ENCODE measurements around the gene IFITM5. TPM values are rescaled to one million over a fixed set of nuclear protein-coding genes. Genes with fewer than 3 reads are reported as not detected.
"Not testable (repeated sequence)": the region's sequence is repeated elsewhere in the genome, so short reads cannot be mapped to it uniquely, and the experiment has no call there.

The IFITM5 gene
- polyA plus RNA-seq, 4 donors = 0.18 to 0.49 (median 0.35) TPM; not detected in 1

DNA sequence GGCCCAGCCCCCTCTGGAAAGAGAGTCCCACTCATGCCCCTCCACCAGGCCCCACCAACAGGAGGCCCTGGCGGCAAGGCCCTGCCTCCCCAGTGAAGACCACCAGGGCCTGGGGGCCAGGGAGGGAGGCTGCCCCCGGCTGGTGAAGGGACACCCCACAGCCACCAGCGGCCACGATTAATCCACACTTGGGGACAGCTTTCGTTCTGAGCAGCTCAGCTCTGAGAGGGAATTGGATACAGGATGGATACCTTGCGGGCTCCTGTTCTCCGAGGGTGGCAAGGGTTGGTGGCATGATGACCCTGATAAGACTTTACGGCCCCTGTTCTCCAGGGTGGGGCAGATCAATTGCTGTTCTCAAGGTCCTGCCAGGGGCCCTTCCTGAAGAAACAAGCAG, 28.0 kb downstream of the IFITM5 start:
- no peak for DNase-seq (ENCODE audit: low read depth in 4 of 4, low spot score in 3 of 4)

- DNase-seq (ENCODE audit: low read depth in 4 of 4, low spot score in 3 of 4) = no peak
Observed at GRCh38 chr11:270451-271318, 28.6 kb downstream of the IFITM5 start.

- DNase-seq (ENCODE audit: low read depth in 4 of 4, low spot score in 3 of 4) = no peak
Observed at GRCh38 chr11:269146-269890, 30.0 kb downstream of the IFITM5 start.

- DNase-seq (ENCODE audit: low read depth in 4 of 4, low spot score in 3 of 4) = not testable (repeated sequence)
Observed at GRCh38 chr11:268716-269145, 30.6 kb downstream of the IFITM5 start.

- DNase-seq (ENCODE audit: low read depth in 4 of 4, low spot score in 3 of 4) = no peak
Observed at GRCh38 chr11:267491-267994, 31.8 kb downstream of the IFITM5 start.

DNA sequence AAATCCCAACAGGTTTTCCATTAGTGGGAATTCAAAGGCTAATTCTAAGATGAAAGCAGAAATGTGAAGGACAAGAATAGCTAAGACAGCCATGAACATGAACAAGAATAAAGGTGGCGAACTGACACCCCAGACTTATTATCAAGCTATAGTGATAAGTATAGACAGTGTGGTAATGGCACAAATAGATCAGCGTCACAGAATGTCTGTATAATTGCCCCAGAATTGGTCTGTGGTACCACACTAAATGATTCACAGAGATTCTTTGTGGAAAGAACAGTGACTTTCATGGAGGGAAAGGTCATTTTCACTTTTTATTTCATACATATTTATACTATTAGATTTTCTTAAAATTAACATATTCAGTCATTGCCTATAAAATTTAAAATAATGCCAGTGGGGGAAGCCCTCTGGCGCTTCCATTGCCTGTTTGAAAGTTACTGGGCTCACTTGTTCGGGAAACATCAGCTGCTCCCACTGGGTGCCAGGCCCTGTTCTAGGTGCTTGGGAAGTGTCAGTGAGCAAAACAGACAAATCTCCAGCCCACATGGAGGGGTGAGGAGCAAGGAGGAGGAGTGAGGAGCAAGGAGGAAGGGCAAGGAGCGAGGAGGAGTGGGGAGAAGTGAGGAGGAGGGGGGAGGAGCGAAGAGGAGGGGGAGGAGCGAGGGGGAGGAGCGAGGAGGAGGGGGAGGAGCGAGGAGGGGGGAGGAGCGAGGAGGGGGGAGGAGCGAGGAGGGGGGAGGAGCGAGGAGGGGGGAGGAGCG, 32.5 kb downstream of the IFITM5 start:
- DNase-seq (ENCODE audit: low read depth in 4 of 4, low spot score in 3 of 4) = no peak

DNA sequence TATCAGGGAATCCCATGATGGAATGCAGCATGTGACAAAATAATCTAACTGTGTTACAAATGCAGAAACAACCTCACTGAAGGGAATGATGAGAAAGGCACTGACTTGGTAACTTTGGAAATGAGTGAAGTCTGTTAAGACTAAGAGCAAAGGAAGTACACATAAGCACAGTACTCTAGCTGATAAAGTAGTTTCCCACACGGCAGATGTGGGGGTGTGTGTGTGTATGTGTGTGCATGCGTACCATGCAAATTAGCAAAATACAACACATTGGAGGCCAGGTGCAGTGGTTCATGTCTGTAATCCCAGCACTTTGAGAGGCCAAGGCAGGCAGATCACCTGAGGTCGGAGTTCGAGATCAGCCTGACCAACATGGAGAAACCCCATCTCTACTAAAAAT, 37.7 kb downstream of the IFITM5 start:
- DNase-seq (ENCODE audit: low read depth in 4 of 4, low spot score in 3 of 4) = no peak

GRCh38 chr11:259413-259812, 39.9 kb downstream of the IFITM5 start:
- DNase-seq (ENCODE audit: low read depth in 4 of 4, low spot score in 3 of 4) = no peak

DNA sequence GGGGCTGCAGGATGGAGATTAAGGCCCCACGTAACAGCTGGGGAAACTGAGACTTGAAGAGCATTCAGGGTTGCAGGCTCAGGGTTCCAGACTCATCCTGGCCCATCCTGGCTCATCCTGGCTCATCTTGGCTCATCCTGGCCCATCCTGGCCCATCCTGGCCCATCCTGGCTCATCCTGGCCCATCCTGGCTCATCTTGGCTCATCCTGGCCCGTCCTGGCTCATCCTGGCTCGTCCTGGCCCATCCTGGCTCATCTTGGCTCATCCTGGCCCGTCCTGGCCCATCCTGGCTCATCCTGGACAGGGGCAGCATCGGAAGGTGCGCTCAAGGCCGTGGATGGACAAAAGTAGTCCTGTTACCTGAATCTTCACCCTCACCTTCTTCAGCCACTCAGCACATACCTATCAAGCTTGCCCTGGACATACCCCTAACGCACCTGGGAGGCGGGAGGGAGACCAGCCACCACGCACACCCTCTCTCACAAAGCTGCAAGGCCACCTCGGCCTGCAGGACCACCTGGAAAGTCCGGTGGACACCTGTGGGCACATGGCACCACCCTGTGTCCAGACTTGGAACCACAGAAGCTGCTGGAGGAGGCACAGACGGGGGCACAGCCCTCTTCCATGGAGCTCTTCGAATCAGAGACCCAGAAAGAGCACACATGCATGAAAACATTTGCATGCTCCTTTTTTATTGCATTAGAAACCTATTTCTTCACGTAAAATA, 41.4 kb downstream of the IFITM5 start:
- DNase-seq (ENCODE audit: low read depth in 4 of 4, low spot score in 3 of 4) = no peak

- no peak for DNase-seq (ENCODE audit: low read depth in 4 of 4, low spot score in 3 of 4)
Observed at GRCh38 chr11:256952-257737, 42.2 kb downstream of the IFITM5 start.

DNA sequence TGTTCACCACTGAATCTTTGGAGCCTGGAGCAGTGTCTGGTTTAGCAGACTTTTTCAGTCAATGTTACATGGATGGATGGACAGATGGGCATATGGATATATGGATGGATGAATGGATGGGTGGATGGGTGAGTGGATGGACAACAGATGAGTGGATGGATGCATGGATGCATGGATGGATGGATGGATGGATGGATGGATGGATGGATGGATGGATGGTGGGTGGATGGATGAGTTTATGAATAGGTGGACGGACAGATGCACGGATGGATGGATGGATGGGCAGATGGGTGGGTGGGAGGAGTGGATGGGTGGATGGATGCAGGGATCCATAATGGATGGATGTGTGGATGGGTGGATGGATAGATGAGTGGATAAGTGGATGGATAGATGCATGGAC, 43.5 kb downstream of the IFITM5 start:
- no peak for DNase-seq (ENCODE audit: low read depth in 4 of 4, low spot score in 3 of 4)

GRCh38 chr11:255176-255575, 44.1 kb downstream of the IFITM5 start:
- DNase-seq (ENCODE audit: low read depth in 4 of 4, low spot score in 3 of 4) = no peak

GRCh38 chr11:253886-254270, 45.4 kb downstream of the IFITM5 start:
- no peak for DNase-seq (ENCODE audit: low read depth in 4 of 4, low spot score in 3 of 4)

DNA sequence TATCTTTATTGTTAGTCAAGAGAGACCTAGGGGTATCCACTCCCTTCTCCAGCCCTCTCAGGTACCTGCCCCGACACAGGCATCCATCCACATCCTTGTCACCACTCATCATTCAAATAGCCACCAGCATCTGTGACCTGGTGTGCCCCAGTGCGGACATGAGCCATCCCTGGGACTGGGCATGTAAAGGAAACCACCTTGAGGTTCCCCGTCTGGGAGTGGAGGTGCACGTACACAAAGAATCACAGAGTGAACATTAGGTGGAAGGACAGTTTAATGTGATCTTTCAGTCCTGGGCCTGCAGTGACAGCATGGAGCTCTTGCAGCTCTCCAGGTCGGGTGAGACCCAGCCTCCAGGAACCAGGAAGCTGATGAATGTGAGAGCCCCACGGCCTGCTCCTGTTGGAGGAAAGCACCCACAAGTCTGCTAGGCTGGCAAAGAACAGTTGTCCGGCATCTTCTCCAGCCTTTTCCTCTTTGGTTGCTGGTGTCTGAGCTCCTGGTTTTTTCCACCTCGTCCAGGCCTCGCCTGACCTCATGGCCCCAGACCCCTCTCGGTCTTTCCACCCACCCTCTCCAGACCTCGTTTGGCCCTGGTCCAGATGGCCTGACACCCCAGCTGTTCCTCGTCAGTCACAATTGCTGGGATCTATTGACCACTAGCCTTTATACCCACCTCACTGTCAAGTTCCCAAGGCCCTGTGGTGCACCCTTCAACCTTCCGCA, 46.0 kb downstream of the IFITM5 start:
- no peak for DNase-seq (ENCODE audit: low read depth in 4 of 4, low spot score in 3 of 4)

DNA sequence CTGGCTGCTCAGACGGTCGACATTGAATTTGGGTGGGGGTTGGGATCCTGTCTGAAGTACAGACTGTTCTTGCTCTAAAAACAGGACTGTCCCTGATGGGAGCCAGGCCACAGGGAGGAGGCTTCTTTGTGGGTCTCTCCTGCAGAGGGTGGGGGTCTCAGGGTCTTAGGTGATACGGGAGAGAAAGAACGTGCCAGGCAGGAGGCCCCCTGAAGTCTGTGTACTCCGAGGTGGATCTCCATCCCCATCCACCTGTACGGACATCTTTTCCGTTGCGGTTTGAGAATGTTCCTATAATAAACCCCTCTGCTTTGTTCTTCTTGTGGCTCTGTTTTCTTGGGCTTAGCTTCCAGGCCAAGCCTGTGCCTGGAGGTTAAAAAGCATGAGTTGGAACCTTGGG, 46.7 kb downstream of the IFITM5 start:
- no peak for DNase-seq (ENCODE audit: low read depth in 4 of 4, low spot score in 3 of 4)

DNA sequence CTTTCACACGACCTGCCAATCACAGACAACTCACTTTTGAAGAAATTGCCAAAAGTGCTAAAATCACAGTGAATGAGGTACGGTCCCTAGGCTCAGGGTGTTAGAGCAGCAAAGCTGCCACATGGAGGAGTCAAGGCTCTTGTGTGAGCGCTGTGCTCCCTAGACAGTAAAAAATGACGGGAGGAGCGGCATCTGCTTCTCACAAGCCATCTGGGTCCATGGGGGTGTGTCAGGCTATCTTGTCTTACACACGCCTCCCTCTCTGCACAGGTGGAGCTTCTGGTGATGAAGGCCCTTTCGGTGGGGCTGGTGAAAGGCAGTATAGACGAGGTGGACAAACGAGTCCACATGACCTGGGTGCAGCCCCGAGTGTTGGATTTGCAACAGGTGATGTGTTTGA, 47.8 kb downstream of the IFITM5 start:
- DNase-seq (ENCODE audit: low read depth in 4 of 4, low spot score in 3 of 4) = no peak

- DNase-seq (ENCODE audit: low read depth in 4 of 4, low spot score in 3 of 4) = peak in 1 of 4 donors; percentile 22
Observed at GRCh38 chr11:250740-251299, 48.5 kb downstream of the IFITM5 start.

DNA sequence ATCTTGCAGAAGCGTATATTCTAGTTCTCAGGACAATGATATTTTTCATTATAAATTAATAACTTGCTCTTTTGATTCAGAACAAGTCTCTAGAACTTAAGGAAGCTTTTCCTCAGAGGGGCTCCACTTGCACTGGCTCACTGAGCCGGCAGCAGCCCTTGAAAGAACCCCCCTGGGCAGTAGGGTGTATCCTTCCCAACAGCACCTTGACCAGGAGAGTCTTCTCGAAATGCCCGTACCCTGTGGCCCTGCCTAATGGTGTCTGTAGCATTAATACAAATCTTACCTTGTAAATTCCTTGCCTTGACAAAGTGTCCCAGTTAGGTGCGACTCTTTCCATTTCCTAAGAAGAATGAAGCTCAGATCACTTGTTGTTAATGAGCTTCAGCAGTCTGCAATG, 49.1 kb downstream of the IFITM5 start:
- no peak for DNase-seq (ENCODE audit: low read depth in 4 of 4, low spot score in 3 of 4)

DNA sequence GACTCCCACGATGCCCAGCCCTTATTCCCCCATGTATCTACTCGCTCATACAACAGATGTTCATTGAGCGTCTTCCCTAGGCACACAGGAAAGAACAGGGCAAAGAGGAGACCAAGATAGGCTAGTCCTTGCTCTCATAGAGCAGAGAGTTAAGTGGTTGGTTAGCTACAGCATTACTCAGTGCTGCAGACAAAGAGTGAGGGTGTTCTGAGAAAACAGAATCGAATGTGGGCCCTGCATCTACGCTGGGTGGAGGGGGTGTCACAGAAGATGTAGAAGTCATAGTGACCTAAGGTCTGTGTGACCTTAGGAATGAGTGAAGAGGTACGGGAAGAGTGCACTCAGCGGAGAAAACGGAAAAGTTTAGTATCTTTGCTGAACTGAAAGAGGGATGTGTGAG, 50.3 kb downstream of the IFITM5 start:
- DNase-seq (ENCODE audit: low read depth in 4 of 4, low spot score in 3 of 4) = no peak
